H4 (cell line): ENCODE data around the gene LRGUK. TPM values are rescaled to one million over a fixed set of nuclear protein-coding genes. Genes with fewer than 3 reads are reported as not detected.

ENCODE experiments used
- DNase-seq: peaks from one replicate; pipeline ENCODE4 v3.0.0-alpha.2; 2015; ENCODE audit warnings: low spot score
- total RNA-seq: library from RNA; depleted of rRNA; stranded (reverse); fragments of >200 nt; shearing (Covaris generic); gene quantifications from 2 replicates; pipeline ENCODE4 v1.2.3, GENCODE V29; 2014

LRGUK gene
- total RNA-seq, 1 experiment from 2014 or later, result 0.04 TPM

- DNase-seq, result peak; percentile 0
Observed at GRCh38 chr7:134126596-134126965, 559 bp upstream of the LRGUK start.

DNA sequence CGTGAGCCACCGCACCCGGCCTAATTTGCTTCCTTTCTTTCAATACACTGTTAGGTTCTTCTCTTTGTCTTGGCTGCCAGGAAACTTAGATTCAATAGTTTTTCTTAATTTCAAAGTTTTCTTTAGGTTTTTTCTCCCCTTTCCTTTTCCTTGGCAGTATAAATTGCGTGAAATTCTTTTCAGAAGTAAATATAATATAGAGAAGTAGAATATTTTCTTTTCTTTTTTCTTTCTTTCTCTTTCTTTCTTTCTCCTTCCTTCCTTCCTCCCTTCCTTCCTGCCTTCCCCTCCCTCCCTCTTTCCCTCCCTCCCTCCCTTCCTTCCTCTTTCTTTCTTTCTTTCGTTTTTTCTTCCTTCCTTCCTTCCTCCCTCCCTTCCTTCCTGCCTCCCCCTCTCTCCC, 1.7 kb downstream of the LRGUK start:
- peak; percentile 0 for DNase-seq

DNA sequence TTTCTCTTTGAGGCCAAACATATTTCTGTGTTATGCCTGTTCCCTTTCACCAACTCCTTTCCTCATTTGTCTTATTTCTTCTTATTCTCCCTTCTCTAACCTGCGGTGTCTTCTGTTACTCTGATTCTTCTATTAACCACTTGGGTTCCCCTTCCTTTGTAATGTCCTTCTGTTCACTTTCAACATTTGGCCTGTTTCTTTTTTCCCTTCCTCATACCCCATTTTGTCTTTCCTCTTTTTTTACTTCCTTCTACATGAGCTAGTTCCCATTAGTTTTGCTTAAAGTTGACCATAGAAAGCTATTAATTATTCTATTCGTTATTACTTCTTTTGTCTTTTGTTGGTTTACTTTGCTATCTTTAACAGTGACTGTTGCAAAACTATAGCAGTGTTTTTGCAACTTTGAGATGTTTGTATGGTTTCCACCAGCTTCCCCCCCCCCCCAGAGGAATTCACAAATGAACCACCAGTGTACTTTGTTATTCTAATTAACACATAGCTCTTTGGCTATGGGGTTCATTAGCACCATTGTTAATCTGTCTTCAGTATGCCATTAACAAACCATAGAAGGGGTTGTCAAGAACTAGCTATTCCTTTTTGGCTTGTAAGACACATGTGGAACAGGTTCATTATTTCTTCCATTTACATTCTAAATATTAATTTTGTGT, 2.9 kb downstream of the LRGUK start:
- no peak for DNase-seq

- no peak for DNase-seq
Observed at GRCh38 chr7:134134004-134134403, 6.9 kb downstream of the LRGUK start.

GRCh38 chr7:134140889-134141867, 14.0 kb downstream of the LRGUK start:
- peak; percentile 59 for DNase-seq

DNA sequence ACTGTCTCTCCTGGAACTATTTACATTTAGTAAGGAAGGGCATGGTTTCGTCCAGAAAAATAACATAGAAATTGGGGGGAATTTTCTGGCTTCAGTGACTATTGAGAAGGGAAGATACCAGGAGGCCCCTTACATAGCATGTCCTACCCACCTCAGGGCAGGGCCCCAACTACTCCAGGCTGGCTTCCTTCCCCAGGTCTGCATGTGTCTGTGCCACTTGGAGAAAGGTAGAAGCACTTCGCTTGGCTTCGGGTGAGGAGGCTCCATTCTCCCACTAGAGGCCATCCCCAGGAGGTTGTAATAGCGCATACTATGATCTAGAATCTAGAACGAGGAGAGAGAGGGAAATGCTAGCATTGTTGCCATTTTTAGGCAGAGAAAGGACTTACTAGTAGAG, 14.7 kb downstream of the LRGUK start:
- DNase-seq, result no peak

GRCh38 chr7:134153493-134154136, 26.5 kb downstream of the LRGUK start:
- no peak for DNase-seq

DNA sequence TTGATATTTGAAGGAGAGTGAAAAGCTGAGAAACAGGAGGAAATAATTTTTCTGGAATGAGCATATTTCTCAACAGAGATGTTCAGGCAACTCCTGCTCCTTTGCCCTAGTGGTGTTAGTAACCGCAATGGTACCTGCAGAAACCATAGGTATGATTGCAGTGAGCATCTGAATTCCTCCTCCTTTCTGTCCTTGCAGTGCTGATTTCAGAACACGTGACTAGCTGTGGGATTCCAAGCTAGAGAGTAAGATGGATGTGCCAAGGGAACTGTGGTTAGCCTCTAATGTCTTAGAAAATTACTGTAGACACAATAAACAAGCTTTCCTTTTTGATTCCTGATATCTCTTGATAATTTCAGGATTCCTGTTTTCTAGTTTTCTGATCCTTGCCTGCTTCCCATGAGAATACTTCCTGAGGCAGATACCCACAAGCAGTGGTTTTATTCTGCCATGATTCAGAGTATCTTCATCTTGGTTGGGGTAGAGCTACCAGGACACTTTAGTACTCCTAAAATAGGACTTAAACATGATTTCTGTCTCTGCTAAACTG, 27.5 kb downstream of the LRGUK start:
- peak; percentile 36 for DNase-seq

DNA sequence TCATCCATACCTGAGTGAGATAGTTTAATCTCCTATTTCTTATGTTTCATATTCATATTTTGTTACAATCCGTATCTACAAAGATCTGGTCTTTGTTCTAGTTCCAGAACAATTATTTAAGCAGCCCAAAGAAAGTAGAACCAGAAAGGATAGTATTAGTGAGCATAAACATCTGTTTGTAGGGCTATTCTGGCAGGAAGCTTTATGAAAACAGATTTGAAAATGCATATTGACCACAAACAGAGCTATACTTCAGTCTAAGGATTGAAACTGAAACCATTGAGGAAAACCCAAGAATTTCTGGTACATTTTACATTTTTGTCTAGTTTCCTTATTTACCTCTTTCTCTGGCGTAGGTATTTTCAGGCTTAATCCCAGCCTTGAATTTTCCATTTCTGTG, 28.1 kb downstream of the LRGUK start:
- no peak for DNase-seq

GRCh38 chr7:134155871-134156270, 28.7 kb downstream of the LRGUK start:
- no peak for DNase-seq

- no peak for DNase-seq
Observed at GRCh38 chr7:134165252-134165651, 38.1 kb downstream of the LRGUK start.

DNA sequence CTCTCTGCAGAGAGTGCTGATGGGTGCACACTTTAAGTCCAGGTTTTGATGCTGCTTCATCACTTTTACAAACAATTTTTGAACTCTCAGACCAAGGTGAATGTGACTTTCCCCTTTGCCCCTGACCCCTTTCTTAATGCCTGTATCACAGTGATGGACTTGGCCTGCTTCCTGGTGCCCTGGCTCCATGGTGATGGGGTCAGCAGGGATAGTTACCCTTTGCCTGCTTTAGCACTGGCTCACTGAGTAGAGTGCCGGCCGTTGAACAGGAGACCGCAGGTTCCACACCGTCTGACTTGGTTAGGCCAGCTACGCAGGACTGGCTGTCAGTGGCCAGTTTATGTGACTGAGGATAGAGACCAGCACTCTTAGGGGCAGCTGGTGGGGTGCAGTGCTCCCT, 40.1 kb downstream of the LRGUK start:
- no peak for DNase-seq

DNA sequence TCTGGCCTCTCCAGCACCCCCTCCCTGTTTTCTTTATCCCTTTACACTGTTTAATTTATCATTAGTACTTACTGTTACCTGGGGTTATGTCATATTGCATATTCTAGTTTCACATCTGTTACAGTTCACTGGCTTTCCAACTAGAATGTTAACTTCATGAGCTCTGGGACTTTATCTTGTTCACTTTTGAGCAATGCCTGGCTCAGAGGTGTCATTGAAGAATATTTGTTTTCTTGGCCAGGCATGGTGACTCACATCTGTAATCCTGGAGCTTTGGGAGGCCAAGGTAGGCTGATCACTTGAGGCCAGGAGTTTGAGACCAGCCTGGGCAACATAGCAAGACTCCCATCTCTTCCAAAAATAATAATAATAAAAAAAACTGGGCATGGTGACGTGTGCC, 40.7 kb downstream of the LRGUK start:
- no peak for DNase-seq

DNA sequence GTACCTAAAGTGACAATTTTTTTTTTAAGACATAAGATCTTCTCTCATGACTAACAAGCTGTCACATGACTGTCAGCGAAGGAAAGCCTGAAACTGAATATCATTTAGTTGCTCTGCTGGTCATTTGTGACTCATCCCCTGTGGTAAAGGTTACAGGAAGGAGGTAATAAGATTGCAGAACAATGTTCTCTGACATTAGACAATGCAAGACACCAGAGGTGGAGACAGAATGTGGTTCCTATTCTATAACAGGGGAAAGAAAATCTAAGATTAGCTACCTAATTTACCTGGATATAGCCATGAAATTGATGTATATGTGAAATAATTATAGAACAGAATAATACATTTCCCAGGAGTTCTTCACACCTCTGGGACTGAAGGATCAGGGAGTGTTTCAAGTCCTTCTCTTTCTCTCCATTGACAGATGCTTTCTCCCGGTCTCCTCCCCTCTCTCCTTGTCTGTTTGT, 47.7 kb downstream of the LRGUK start:
- peak; percentile 88 for DNase-seq

GRCh38 chr7:134175334-134176036, 48.3 kb downstream of the LRGUK start:
- no peak for DNase-seq

DNA sequence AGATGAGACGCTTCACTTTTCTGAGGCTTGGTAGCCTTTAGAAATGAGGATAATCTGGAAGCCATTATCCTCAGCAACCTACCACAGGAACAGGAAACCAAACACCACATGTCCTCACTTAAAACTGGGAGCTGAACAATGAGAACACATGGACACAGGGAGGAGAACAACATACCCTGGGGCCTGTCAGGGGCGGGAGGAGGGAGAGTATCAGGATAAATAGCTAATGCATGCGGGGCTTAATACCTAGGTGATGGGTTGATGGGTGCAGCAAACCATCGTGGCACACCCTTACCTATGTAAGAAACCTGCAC, 48.9 kb downstream of the LRGUK start:
- no peak for DNase-seq

DNA sequence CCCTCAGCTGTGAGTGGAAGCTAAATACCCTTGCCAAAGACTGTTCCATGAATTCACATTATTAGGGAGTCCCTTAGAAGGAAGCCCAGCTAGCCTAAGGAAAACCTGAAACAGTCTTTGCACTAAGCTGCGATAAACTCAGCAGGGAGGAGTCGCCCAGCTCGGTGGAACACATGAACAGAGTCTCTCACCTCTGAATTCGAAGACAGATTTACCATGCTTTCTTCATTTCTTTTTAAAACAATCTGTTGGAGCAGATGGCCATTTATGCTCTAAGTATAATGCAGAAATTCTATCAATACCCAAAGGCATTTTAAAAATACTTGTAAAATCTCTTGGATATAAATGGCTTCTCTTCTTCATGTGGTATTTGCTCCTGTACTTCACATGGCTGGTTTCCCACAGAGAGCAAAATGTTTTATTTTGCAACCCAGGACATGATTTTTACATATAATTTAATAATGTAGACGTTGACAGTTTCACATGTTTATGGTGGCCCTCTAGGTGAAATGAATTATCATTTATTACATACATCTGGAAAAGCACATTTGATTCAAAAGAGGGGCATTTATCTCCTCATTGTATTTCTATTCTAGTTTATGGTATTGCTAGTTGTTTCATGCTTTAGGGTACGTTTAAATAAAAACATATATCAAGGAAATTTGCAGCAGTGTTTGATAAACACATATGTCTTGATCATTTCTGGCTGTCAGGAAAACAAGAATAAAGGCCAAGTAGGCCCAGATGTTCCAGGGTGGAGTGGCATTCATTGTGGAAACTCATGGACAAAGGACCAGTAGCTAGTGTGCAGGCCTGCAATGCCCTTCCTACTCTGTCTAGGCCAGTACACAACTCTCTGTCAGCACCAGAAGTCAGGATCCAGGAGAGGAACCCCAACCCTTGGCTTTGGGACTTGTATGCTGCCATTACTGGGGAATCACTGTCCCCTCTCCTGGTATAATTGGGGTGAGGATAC, 52.2 kb downstream of the LRGUK start:
- DNase-seq, result no peak

- DNase-seq, result no peak
Observed at GRCh38 chr7:134180376-134180775, 53.2 kb downstream of the LRGUK start.

- no peak for DNase-seq
Observed at GRCh38 chr7:134182078-134182477, 54.9 kb downstream of the LRGUK start.

GRCh38 chr7:134184767-134185166, 57.6 kb downstream of the LRGUK start:
- DNase-seq, result peak; percentile 24
